ENCODE measurements around the gene PLXDC2.

Gene PLXDC2

GRCh38 chr10:20237586-20237985, 421.4 kb downstream of the PLXDC2 start:
- POLR2A ChIA-PET, result no interaction called here
- no peak for TF ChIP-seq CTCF (IDR thresholded peaks at IDR 0.05; ENCODE audit: control extremely low read depth, extremely low read depth, low read depth, missing control alignments)
- DNase-seq (ENCODE audit: extremely low spot score), result no peak
- CTCF ChIA-PET, result interaction anchor here (1.1 kb wide), 1 partner anchor 10 kb away, joined by 5 read pairs; no protein-coding TSS in a partner anchor

GRCh38 chr10:20240643-20241042, 424.4 kb downstream of the PLXDC2 start:
- no peak for TF ChIP-seq CTCF (IDR thresholded peaks at IDR 0.05; ENCODE audit: control extremely low read depth, extremely low read depth, low read depth, missing control alignments)
- ChIA-PET POLR2A (no interaction called here), CTCF (no interaction called here)
- no peak for DNase-seq (ENCODE audit: extremely low spot score)

GRCh38 chr10:20247454-20247853, 431.2 kb downstream of the PLXDC2 start:
- DNase-seq (ENCODE audit: extremely low spot score), result no peak
- TF ChIP-seq CTCF (IDR thresholded peaks at IDR 0.05; ENCODE audit: control extremely low read depth, extremely low read depth, low read depth, missing control alignments), result no peak
- ChIA-PET POLR2A (no interaction called here), CTCF (interaction anchor here (1.8 kb wide), 1 partner anchor 10 kb away, joined by 5 read pairs; no protein-coding TSS in a partner anchor)

GRCh38 chr10:20247891-20248708, 431.9 kb downstream of the PLXDC2 start:
- POLR2A ChIA-PET, result no interaction called here
- no peak for TF ChIP-seq CTCF (IDR thresholded peaks at IDR 0.05; ENCODE audit: control extremely low read depth, extremely low read depth, low read depth, missing control alignments)
- DNase-seq (ENCODE audit: extremely low spot score), result no peak
- CTCF ChIA-PET, result interaction anchor here (1.8 kb wide), 1 partner anchor 11 kb away, joined by 5 read pairs; no protein-coding TSS in a partner anchor

- POLR2A ChIA-PET, result no interaction called here
- no peak for DNase-seq (ENCODE audit: extremely low spot score)
- CTCF ChIA-PET, result no interaction called here
- TF ChIP-seq CTCF (IDR thresholded peaks at IDR 0.05; ENCODE audit: control extremely low read depth, extremely low read depth, low read depth, missing control alignments), result no peak
Observed at GRCh38 chr10:20254078-20254477, 437.8 kb downstream of the PLXDC2 start.

GRCh38 chr10:20254497-20254896, 438.3 kb downstream of the PLXDC2 start:
- no peak for DNase-seq (ENCODE audit: extremely low spot score)
- ChIA-PET POLR2A (no interaction called here), CTCF (no interaction called here)
- no peak for TF ChIP-seq CTCF (IDR thresholded peaks at IDR 0.05; ENCODE audit: control extremely low read depth, extremely low read depth, low read depth, missing control alignments)

Measured in GM10248 (cell line).